HEK293 (cell line): Measurements from ENCODE around the gene FLRT2.

Experiments used
- REST ChIP-seq: fragments of 450-650 bp; formaldehyde crosslinking; IDR thresholded peaks from 2 replicates; pipeline ENCODE4 v1.5.1; 2016; ENCODE audit warnings: missing biosample characterization, missing genetic modification characterization
- ZFP37 ChIP-seq: fragments of 450-650 bp; formaldehyde crosslinking; IDR thresholded peaks from 2 replicates; pipeline ENCODE4 v1.5.1; 2016; ENCODE audit warnings: missing biosample characterization, missing genetic modification characterization
- ZNF114 ChIP-seq: fragments of 450-650 bp; formaldehyde crosslinking; IDR thresholded peaks from 2 replicates; pipeline ENCODE4 v1.5.0; 2017; ENCODE audit warnings: missing biosample characterization, missing genetic modification characterization
- ZNF24 ChIP-seq: fragments of 450-650 bp; formaldehyde crosslinking; IDR thresholded peaks from 2 replicates; pipeline ENCODE4 v1.5.1; 2016; ENCODE audit warnings: missing biosample characterization, missing genetic modification characterization
- ZNF621 ChIP-seq: fragments of 450-650 bp; formaldehyde crosslinking; IDR thresholded peaks from 2 replicates; pipeline ENCODE4 v1.5.1; 2017; ENCODE audit warnings: missing biosample characterization, missing genetic modification characterization
- ZSCAN30 ChIP-seq: fragments of 450-650 bp; IDR thresholded peaks from 2 replicates; pipeline ENCODE4 v1.5.1; 2018; ENCODE audit warnings: missing biosample characterization, mild to moderate bottlenecking, missing genetic modification characterization, moderate library complexity
- TF ChIP-seq, protein P1 (sequence below): fragments of 450-650 bp; formaldehyde crosslinking; IDR thresholded peaks from 2 replicates; pipeline ENCODE4 v1.5.1; 2016; ENCODE audit warnings: missing biosample characterization, missing genetic modification characterization

DNA sequence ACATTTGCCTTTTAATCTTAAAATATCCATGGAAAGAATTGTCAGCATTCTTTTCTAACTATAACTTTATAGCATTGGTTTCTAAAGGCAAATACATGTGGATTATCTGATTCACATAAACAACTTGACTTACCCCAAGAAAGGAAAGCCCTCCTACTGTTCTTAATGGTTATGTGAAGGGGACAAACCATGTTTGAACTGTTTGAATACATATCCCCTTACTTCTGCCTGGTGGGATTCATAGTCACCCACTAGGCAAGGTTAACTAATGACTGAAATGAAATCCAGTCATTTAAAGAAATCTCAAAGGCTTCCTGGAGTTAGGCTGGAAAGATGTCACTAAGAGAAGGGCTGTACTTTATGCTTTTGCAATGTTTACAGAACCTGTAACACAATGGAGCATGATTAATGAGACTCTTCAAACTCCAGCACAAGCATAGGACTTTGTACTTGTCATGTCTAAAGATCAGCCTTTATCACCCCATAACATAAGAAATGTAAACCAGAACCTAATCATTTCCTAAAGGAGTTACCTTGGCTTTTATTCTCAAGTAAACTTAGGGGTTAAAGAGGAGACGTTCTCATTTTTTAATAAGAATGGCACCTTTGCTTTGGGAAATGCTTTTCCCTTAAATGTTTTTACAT is 10.2 kb upstream of the FLRT2 start:
- TF ChIP-seq, protein P1, sequence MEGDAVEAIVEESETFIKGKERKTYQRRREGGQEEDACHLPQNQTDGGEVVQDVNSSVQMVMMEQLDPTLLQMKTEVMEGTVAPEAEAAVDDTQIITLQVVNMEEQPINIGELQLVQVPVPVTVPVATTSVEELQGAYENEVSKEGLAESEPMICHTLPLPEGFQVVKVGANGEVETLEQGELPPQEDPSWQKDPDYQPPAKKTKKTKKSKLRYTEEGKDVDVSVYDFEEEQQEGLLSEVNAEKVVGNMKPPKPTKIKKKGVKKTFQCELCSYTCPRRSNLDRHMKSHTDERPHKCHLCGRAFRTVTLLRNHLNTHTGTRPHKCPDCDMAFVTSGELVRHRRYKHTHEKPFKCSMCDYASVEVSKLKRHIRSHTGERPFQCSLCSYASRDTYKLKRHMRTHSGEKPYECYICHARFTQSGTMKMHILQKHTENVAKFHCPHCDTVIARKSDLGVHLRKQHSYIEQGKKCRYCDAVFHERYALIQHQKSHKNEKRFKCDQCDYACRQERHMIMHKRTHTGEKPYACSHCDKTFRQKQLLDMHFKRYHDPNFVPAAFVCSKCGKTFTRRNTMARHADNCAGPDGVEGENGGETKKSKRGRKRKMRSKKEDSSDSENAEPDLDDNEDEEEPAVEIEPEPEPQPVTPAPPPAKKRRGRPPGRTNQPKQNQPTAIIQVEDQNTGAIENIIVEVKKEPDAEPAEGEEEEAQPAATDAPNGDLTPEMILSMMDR (tag by site-specific recombination), result no peak
- TF ChIP-seq ZSCAN30 (tag by site-specific recombination) (no peak), REST (tag by site-specific recombination) (no peak), ZNF114 (tag by site-specific recombination) (no peak), ZNF24 (tag by site-specific recombination) (no peak), ZNF621 (tag by site-specific recombination) (no peak), ZFP37 (no peak)
